Stomach smooth muscle (tissue), 2 donors: ENCODE measurements around the gene TEX11.
"Not testable (repeated sequence)": the region's sequence is repeated elsewhere in the genome, so short reads cannot be mapped to it uniquely, and the experiment has no call there.

ENCODE experiments used
- H3K27ac ChIP-seq: one replicate; pipeline ENCODE4 v1.7.0; 2013; ENCODE audit warnings: mild to moderate bottlenecking, low read length, inconsistent platforms
- H3K27me3 ChIP-seq, 2 donors: one replicate each; pipeline ENCODE4 v1.7.0; 2013; ENCODE audit warnings: low read length in 2 of 2; ENCODE audit not compliant: insufficient read depth in 2 of 2, control insufficient read depth in 1 of 2
- H3K36me3 ChIP-seq, 2 donors: one replicate each; pipeline ENCODE4 v1.7.0; 2013; ENCODE audit warnings: low read length in 2 of 2; ENCODE audit not compliant: control insufficient read depth in 2 of 2, insufficient read depth in 2 of 2
- H3K4me1 ChIP-seq: one replicate; pipeline ENCODE4 v1.7.0; 2013; ENCODE audit warnings: low read length; ENCODE audit not compliant: control insufficient read depth, insufficient read depth
- H3K4me3 ChIP-seq, 2 donors: one replicate each; pipeline ENCODE4 v1.7.0; 2013; ENCODE audit warnings: low read length in 2 of 2
- H3K9ac ChIP-seq, 2 donors: one replicate each; pipeline ENCODE4 v1.7.0; 2013; ENCODE audit warnings: low read length in 2 of 2, mild to moderate bottlenecking in 1 of 2
- H3K9me3 ChIP-seq, 2 donors: one replicate each; pipeline ENCODE4 v1.7.0; 2013; ENCODE audit warnings: low read length in 2 of 2; ENCODE audit not compliant: control insufficient read depth in 2 of 2
- donor health status: healthy.
- donor health status: Pancreatic carcinoma.

The TEX11 gene

DNA sequence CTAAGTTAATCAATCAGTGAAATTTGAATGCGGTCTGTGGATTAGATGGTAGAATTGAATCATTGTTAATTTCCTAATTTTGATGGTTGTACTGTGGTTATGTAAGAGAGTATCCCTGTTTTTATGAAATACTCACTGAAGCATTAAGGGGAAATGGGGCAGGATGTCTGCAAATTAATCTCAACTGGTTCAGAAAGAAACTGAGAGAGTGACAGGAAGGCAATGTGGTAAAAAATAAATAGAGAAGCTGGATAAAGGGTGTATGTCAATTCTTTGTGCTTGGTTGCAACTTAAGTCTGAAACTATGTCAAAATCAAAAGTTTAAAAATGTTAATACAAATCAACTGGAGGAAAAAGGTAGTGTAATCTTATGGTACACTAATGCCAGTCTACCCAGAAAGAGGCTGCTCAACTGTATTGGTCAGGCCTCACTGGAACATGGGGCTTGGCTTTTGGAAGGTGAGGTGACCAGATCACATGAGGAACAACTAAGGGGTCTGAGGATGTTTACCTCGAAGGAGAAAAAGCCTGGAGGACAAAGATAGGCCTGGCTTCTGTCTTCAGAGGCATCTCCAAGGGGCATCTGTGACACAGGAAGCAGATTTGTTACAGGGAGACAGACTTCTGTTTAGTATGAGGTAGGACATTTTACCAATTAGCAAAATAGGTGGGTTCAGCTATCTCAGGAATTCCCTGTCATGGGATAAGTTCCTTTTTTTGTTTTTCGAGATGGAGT is 380.7 kb downstream of the TEX11 start:
- no peak overlapping the region for H3K9ac ChIP-seq
- H3K27ac ChIP-seq: no peak overlapping the region
- H3K4me1 ChIP-seq: no peaks in the 10 kb centered on the region
- no peak overlapping the region for H3K4me3 ChIP-seq
- H3K9me3 ChIP-seq: no peaks in the 10 kb centered on the region
- H3K27me3 ChIP-seq: peaks cover 0 to 10% of the 10 kb centered on the region in 2 donors
- no peaks in the 10 kb centered on the region for H3K36me3 ChIP-seq

DNA sequence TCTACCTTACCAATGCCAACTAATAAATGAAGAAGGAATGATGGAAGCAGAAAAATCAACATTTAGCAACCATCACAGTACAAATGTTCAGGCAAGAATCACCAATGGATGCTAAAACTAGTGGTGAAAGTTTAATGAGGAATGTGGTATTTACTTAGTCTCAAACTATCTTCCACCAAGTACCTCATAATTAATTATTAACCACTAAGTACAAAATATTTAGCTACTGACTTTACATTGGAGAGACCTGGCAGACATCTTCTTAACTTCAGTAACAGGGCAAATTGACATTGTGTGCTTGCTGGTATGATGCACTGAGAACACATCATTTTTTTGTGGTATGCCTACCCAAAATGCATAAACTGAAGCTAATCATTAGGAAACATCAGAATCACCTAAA is 381.5 kb downstream of the TEX11 start:
- Histone ChIP-seq H3K9me3 (no peaks in the 10 kb centered on the region), H3K9ac (no peak overlapping the region), H3K27me3 (peaks cover 0 to 10% of the 10 kb centered on the region in 2 donors), H3K4me1 (no peaks in the 10 kb centered on the region), H3K36me3 (no peaks in the 10 kb centered on the region), H3K27ac (no peak overlapping the region), H3K4me3 (no peak overlapping the region)

DNA sequence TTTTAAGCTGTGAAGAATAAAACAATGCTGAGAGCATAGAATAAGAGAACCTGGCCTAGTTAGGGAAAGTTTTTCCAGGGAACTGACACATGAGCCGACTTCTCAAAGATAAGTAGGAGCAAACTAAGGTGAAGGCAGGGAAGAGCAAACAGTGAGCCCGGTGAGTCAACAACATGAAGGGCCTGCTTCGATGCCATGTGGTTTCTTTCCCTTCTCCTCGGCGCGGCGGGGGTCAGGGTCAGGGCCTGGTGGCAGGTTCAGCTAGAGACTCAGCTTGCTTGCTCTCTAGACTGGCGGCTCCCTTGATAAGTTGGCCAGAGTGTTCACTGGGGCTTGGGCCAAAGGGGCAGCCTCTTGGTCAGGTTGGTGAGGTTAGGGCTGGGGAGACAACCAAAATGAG is 382.8 kb downstream of the TEX11 start:
- Histone ChIP-seq H3K27me3 (peaks cover 0 to 7% of the 10 kb centered on the region in 2 donors), H3K4me3 (no peak overlapping the region), H3K4me1 (no peaks in the 10 kb centered on the region), H3K9ac (no peak overlapping the region), H3K27ac (no peak overlapping the region), H3K36me3 (no peaks in the 10 kb centered on the region), H3K9me3 (no peaks in the 10 kb centered on the region)

DNA sequence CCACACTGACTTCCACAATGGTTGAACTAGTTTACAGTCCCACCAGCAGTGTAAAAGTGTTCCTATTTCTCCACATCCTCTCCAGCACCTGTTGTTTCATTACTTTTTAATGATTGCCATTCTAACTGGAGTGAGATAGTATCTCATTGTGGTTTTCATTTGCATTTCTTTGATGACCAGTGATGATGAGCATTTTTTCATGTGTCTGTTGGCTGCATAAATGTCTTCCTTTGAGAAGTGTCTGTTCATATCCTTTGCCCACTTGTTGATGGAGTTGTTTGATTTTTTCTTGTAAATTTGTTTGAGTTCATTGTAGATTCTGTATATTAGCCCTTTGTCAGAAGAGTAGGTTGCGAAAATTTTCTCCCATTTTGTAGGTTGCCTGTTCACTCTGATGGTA is 392.8 kb downstream of the TEX11 start:
- not testable (repeated sequence) for H3K36me3 ChIP-seq, H3K4me1 ChIP-seq, H3K9me3 ChIP-seq, H3K27ac ChIP-seq, H3K9ac ChIP-seq, H3K27me3 ChIP-seq, H3K4me3 ChIP-seq

DNA sequence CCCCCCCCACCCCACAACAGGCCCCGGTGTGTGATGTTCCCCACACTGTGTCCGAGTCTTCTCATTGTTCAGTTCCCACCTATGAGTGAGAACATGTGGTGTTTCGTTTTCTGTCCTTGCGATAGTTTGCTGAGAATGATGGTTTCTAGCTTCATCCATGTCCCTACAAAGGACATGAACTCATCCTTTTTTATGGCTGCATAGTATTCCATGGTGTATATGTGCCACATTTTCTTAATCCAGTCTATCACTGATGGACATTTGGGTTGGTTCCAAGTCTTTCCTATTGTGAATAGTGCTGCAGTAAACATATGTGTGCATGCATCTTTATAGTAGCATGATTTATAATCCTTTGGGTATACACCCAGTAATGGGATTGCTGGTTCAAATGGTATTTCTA is 393.2 kb downstream of the TEX11 start:
- not testable (repeated sequence) for H3K4me3 ChIP-seq, H3K9me3 ChIP-seq, H3K27me3 ChIP-seq, H3K27ac ChIP-seq, H3K9ac ChIP-seq, H3K4me1 ChIP-seq, H3K36me3 ChIP-seq

DNA sequence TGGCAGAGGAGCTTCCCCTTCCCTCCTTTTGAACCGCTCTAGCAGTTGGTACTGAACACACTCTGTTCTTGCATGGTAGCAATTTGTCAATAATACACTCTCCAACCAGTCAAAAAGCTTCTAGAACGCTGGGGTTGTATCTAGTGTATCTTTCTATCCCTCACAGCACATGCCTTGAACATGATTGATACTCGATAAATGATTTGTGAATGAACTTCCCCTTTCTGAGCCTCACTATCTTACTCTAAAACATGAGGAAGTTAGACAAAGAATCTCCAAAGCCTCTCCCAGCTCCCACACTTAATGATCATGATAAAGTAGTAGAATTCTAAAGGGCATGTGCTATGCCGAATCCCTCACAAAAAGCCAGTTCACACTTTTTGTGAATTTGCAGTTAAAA is 399.4 kb downstream of the TEX11 start:
- H3K9ac ChIP-seq: no peak overlapping the region
- H3K27me3 ChIP-seq: peaks cover 0 to 18% of the 10 kb centered on the region in 2 donors
- no peaks in the 10 kb centered on the region for H3K9me3 ChIP-seq
- no peak overlapping the region for H3K4me3 ChIP-seq
- no peak overlapping the region for H3K27ac ChIP-seq
- no peaks in the 10 kb centered on the region for H3K4me1 ChIP-seq
- no peaks in the 10 kb centered on the region for H3K36me3 ChIP-seq

DNA sequence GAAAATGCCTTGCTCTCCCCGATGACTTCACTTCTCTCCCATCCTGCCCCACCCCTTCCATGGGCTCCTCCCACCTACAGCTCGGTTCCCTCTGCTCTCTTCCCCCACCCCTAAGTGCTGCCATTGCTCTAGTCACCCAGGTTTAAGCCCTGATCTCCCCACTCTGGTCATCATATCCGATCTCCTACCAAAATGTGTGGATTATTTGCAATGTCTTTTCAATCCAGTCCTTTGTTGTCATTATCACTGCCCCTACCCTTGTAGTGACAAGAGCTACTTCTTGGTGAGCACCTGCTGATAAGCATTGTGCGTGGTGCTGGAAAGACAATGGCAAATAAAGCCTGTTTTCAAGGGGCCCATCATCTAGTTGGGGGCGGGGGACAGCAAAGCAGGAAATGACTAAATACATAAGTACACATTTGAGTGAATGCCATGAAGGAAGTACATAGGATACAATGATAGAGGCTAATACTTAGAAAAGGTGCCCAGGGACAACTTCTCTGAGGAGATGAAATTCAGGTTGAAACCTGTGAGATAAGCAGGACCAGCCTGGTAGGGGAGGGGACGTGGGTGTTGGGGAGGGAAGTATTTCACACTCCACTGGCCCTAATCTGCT is 400.1 kb downstream of the TEX11 start:
- H3K9ac ChIP-seq: no peak overlapping the region
- H3K4me1 ChIP-seq: no peaks in the 10 kb centered on the region
- H3K36me3 ChIP-seq: no peaks in the 10 kb centered on the region
- H3K4me3 ChIP-seq: no peak overlapping the region
- no peaks in the 10 kb centered on the region for H3K9me3 ChIP-seq
- peaks cover 0 to 21% of the 10 kb centered on the region in 2 donors for H3K27me3 ChIP-seq
- no peak overlapping the region for H3K27ac ChIP-seq

DNA sequence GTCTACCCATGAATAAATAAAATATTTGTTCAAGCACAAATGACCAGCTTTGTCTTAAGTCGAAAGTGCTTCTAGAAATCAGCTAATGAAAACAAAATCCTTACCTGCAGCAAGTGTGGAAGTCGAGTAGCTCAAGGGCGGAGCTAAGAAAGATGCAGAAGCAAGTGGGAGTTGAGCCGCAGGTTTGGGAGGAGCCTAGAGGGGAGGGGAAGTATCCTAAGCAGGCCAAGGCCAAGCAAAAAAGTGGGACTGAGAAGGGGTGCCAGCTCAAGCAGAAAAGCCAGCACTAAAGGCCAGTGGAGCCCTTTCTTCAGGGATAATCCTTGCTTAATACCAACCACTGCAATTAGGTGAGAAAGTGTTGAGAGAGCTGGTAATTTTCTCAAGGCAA is 403.1 kb downstream of the TEX11 start:
- Histone ChIP-seq H3K27ac (no peak overlapping the region), H3K9me3 (no peaks in the 10 kb centered on the region), H3K9ac (no peak overlapping the region)

DNA sequence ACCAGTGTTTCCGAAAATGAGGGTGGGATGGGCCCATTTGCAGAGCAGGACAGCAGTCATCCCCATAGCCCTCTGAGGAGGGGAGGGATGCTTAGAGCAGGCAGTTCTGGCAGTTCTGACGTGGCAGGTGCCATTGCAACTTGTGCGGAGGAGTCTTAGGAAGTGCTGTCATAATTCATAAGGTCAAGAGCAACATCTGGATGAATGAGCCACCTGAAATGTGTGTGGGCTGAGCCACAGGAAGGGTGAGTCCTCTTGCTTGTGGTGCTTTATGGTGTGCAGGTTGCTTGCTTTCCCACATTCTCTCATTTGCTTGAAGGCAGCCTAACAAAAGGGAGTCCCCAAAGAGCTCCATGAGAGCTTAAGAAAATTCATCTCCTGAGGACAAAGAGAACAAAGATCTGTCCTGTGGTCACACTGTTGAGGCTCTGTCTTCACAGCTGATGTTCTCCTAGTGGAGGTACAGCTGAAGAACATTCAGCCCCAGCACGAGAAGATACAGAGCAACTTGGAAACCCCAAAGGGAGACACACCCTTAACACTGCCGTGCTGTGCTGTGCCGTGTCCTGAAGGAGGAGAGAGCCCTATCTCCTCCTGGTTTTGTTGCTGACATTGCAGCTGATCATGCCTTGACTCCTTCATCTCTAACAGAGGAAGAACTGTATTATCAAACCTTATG is 403.6 kb downstream of the TEX11 start:
- H3K4me3 ChIP-seq: no peak overlapping the region
- no peaks in the 10 kb centered on the region for H3K4me1 ChIP-seq
- peaks cover 0 to 8% of the 10 kb centered on the region in 2 donors for H3K36me3 ChIP-seq
- no peak overlapping the region for H3K9ac ChIP-seq
- H3K27me3 ChIP-seq: peaks cover 0 to 26% of the 10 kb centered on the region in 2 donors
- no peaks in the 10 kb centered on the region for H3K9me3 ChIP-seq
- H3K27ac ChIP-seq: no peak overlapping the region

More for the DNA sequence above, 403.1 kb downstream of the TEX11 start:
- Histone ChIP-seq H3K36me3 (peaks cover 0 to 7% of the 10 kb centered on the region in 2 donors), H3K4me1 (no peaks in the 10 kb centered on the region), H3K27me3 (peaks cover 0 to 26% of the 10 kb centered on the region in 2 donors), H3K4me3 (no peak overlapping the region)

DNA sequence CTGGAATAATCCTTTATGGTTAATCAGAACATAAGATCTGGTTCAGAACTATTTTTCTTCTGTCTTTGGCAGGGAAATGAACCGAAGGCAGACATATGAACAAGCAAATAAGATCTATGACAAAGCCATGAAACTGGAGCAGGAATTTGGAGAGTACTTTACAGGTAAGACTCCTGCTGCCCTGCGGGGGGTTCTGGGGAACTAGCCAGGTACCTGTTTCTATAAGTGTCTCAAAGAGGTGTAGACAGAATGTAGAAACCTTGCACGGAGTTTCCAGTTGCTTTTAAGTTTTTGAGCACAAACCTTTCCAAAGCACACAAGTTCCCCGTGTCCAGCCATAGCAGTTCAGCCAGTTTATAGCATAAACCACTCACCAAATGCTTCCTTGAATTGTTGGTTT is 407.7 kb downstream of the TEX11 start:
- Histone ChIP-seq H3K27me3 (peaks cover 0 to 20% of the 10 kb centered on the region in 2 donors), H3K9me3 (no peaks in the 10 kb centered on the region), H3K27ac (no peak overlapping the region), H3K36me3 (peaks cover 4 to 18% of the 10 kb centered on the region in 2 donors), H3K4me1 (no peaks in the 10 kb centered on the region), H3K9ac (no peak overlapping the region), H3K4me3 (no peak overlapping the region)

DNA sequence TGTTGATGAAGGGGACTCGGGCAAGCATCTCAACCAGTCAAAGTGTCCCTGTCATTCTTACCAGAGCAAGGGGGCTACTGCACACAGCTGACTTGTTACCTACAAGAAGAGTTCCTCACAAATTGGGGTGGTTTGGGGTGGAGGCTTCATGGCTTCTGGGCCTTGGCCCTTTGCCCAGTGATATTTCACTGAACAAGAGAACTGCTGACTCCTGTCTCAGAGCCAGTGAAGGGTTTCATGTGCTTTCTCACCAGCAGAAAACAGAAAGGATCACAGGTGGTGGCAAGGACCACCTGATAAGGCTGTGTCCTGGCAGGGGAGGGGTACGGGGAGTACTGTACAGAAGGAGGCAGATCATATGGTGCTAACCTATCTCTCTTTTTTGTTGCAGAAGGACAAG is 410.4 kb downstream of the TEX11 start:
- Histone ChIP-seq H3K9me3 (no peaks in the 10 kb centered on the region), H3K27me3 (peaks cover 0 to 21% of the 10 kb centered on the region in 2 donors), H3K4me3 (no peak overlapping the region), H3K36me3 (peaks cover 20 to 29% of the 10 kb centered on the region in 2 donors), H3K4me1 (no peaks in the 10 kb centered on the region), H3K9ac (no peak overlapping the region), H3K27ac (no peak overlapping the region)
